ENCODE measurements around the gene P3R3URF. TPM values are rescaled to one million over a fixed set of nuclear protein-coding genes. Genes with fewer than 3 reads are reported as not detected.

P3R3URF gene
- total and polyA plus RNA-seq, 9 of the 15 experiments (the other 6 are each of a cell fraction or from before 2014, with no cell fraction given): not detected

DNA sequence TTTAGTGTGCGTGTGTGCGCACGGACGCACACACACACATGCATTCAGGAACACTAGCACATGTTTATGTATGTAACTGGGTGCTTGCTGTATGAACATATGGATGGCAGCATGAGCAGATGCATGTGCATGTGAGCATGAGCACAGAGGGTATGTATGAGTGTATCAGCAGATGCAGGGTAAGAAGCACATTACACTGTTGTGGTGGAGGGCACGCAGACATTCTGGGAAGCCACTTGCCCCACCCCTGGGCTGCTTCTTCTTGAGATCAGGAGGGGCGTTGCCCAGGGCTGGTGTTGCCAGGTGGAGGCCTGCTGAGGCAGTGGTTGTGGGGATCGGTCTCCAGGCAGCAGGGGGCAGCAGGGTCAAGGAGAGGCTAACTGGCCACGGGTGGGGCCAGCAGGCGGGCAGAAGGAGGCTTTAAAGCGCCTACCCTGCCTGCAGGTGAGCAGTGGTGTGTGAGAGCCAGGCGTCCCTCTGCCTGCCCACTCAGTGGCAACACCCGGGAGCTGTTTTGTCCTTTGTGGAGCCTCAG lies 3.9 kb upstream of the P3R3URF start (continued):
- TF ChIP-seq TBL1XR1 (IDR thresholded peaks at IDR 0.05; ENCODE audit: low read length in 2 of 2) (no peak), RB1 (IDR thresholded peaks at IDR 0.05; ENCODE audit: low read depth) (peak; percentile 70; the same call in 1 of the 2 replicates), CC2D1A (IDR thresholded peaks at IDR 0.05) (peak; percentile 58; the same call in 1 of the 2 replicates), KLF10 (CRISPR knock-in tag; IDR thresholded peaks at IDR 0.05) (no peak)
- TF ChIP-seq, protein P1, sequence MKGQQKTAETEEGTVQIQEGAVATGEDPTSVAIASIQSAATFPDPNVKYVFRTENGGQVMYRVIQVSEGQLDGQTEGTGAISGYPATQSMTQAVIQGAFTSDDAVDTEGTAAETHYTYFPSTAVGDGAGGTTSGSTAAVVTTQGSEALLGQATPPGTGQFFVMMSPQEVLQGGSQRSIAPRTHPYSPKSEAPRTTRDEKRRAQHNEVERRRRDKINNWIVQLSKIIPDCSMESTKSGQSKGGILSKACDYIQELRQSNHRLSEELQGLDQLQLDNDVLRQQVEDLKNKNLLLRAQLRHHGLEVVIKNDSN (CRISPR knock-in tag; IDR thresholded peaks at IDR 0.05): no peak; the same call in 1 of the 2 replicates
- TF ChIP-seq, protein P2, sequence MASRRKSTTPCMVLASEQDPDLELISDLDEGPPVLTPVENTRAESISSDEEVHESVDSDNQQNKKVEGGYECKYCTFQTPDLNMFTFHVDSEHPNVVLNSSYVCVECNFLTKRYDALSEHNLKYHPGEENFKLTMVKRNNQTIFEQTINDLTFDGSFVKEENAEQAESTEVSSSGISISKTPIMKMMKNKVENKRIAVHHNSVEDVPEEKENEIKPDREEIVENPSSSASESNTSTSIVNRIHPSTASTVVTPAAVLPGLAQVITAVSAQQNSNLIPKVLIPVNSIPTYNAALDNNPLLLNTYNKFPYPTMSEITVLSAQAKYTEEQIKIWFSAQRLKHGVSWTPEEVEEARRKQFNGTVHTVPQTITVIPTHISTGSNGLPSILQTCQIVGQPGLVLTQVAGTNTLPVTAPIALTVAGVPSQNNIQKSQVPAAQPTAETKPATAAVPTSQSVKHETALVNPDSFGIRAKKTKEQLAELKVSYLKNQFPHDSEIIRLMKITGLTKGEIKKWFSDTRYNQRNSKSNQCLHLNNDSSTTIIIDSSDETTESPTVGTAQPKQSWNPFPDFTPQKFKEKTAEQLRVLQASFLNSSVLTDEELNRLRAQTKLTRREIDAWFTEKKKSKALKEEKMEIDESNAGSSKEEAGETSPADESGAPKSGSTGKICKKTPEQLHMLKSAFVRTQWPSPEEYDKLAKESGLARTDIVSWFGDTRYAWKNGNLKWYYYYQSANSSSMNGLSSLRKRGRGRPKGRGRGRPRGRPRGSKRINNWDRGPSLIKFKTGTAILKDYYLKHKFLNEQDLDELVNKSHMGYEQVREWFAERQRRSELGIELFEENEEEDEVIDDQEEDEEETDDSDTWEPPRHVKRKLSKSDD (conservative IDR thresholded peaks at IDR 0.05; ENCODE audit: low read length): no peak
- TF ChIP-seq, protein P3, sequence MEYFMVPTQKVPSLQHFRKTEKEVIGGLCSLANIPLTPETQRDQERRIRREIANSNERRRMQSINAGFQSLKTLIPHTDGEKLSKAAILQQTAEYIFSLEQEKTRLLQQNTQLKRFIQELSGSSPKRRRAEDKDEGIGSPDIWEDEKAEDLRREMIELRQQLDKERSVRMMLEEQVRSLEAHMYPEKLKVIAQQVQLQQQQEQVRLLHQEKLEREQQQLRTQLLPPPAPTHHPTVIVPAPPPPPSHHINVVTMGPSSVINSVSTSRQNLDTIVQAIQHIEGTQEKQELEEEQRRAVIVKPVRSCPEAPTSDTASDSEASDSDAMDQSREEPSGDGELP (CRISPR knock-in tag; IDR thresholded peaks at IDR 0.05; ENCODE audit: borderline replicate concordance): peak; percentile 32; the same call in 1 of the 2 replicates
- TF ChIP-seq, protein P4, sequence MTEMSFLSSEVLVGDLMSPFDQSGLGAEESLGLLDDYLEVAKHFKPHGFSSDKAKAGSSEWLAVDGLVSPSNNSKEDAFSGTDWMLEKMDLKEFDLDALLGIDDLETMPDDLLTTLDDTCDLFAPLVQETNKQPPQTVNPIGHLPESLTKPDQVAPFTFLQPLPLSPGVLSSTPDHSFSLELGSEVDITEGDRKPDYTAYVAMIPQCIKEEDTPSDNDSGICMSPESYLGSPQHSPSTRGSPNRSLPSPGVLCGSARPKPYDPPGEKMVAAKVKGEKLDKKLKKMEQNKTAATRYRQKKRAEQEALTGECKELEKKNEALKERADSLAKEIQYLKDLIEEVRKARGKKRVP (CRISPR knock-in tag; IDR thresholded peaks at IDR 0.05): no peak
- TF ChIP-seq, protein P5, sequence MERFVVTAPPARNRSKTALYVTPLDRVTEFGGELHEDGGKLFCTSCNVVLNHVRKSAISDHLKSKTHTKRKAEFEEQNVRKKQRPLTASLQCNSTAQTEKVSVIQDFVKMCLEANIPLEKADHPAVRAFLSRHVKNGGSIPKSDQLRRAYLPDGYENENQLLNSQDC (CRISPR knock-in tag; IDR thresholded peaks at IDR 0.05): no peak
